ENCODE measurements around the gene CCDC57. TPM values are rescaled to one million over a fixed set of nuclear protein-coding genes. Genes with fewer than 3 reads are reported as not detected.

Gene CCDC57
- total RNA-seq, 1 experiment from 2014 or later, result 140 TPM

- CTCF ChIA-PET, result no interaction called here
- H3K9me3 ChIP-seq (ENCODE audit: insufficient read depth, low read depth), result no peaks in the 10 kb centered on the region
- H3K4me2 ChIP-seq, result no peak overlapping the region
- H4K20me1 ChIP-seq (ENCODE audit: insufficient read depth), result peaks cover 14% of the 10 kb centered on the region
- POLR2A ChIA-PET (ENCODE audit: unreplicated experiment), result no interaction called here
- peaks cover 6% of the 10 kb centered on the region; the same call in 1 of the 2 replicates for H3F3A ChIP-seq (ENCODE audit: insufficient read depth, low read depth)
- H3K27ac ChIP-seq, result no peak overlapping the region
- no peaks in the 10 kb centered on the region for H3K27me3 ChIP-seq (ENCODE audit: insufficient read depth, low read depth)
- H2AFZ ChIP-seq, result no peak overlapping the region
- intact Hi-C loops (cut with micrococcal nuclease; ENCODE audit: unreplicated experiment), result no loop called here
- no peaks in the 10 kb centered on the region for H3K79me2 ChIP-seq (ENCODE audit: low read depth)
- BruUV-seq (replicated peaks), result no TSS peak
- H3K9me2 ChIP-seq (ENCODE audit: insufficient read depth), result no peaks in the 10 kb centered on the region
- H3K4me1 ChIP-seq (replicated peaks; ENCODE audit: insufficient read depth), result no peaks in the 10 kb centered on the region
- H3K4me3 ChIP-seq, result no peak overlapping the region
- H3K36me3 ChIP-seq (ENCODE audit: low read depth), result no peaks in the 10 kb centered on the region
- TF ChIP-seq EZH2 (IDR thresholded peaks at IDR 0.05; ENCODE audit: low read depth), result no peak
- no peak for TF ChIP-seq CTCF (conservative IDR thresholded peaks at IDR 0.05)
- no peak for DNase-seq
Measured at GRCh38 chr17:82083533-82084359, 128.9 kb downstream of the CCDC57 start.

- Histone ChIP-seq H3K9me3 (ENCODE audit: insufficient read depth, low read depth) (no peaks in the 10 kb centered on the region), H3F3A (ENCODE audit: insufficient read depth, low read depth) (peaks cover 6% of the 10 kb centered on the region; the same call in 1 of the 2 replicates), H2AFZ (no peak overlapping the region), H4K20me1 (ENCODE audit: insufficient read depth) (peaks cover 14% of the 10 kb centered on the region), H3K79me2 (ENCODE audit: low read depth) (no peaks in the 10 kb centered on the region), H3K27ac (no peak overlapping the region), H3K27me3 (ENCODE audit: insufficient read depth, low read depth) (no peaks in the 10 kb centered on the region), H3K4me3 (no peak overlapping the region), H3K4me1 (replicated peaks; ENCODE audit: insufficient read depth) (no peaks in the 10 kb centered on the region), H3K9me2 (ENCODE audit: insufficient read depth) (no peaks in the 10 kb centered on the region), H3K36me3 (ENCODE audit: low read depth) (no peaks in the 10 kb centered on the region), H3K4me2 (no peak overlapping the region)
- no peak for DNase-seq
- intact Hi-C loops (cut with micrococcal nuclease; ENCODE audit: unreplicated experiment), result no loop called here
- ChIA-PET POLR2A (ENCODE audit: unreplicated experiment) (no interaction called here), CTCF (no interaction called here)
- BruUV-seq (replicated peaks), result no TSS peak
- TF ChIP-seq EZH2 (IDR thresholded peaks at IDR 0.05; ENCODE audit: low read depth) (no peak), CTCF (conservative IDR thresholded peaks at IDR 0.05) (no peak)
Measured at GRCh38 chr17:82083009-82083408, 129.6 kb downstream of the CCDC57 start.

DNA sequence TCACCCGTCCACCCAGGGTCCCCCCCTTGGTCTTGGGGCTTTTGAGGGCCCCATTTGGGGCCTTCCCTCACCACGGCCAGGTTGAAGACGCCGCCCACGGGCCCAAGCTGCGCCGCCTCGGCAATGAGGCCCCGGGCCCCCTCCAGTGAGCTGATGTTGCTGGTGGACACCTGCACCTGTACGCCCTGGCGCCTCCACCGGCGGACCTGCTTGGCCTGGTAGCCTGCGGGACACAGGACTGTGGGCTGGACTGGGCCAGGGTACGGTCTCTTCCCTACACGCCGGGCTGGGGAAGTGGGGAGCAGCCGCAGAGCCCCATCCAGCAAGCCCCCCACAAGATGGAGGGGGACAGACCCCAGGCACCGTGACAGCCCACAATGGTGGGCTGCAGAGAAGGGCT, 130.2 kb downstream of the CCDC57 start:
- CTCF ChIA-PET, result no interaction called here
- TSS peak; percentile 6 for BruUV-seq (replicated peaks)
- no peaks in the 10 kb centered on the region for H3K36me3 ChIP-seq (ENCODE audit: low read depth)

More for the DNA sequence above, 130.2 kb downstream of the CCDC57 start:
- Histone ChIP-seq H3K27ac (no peak overlapping the region), H3K79me2 (ENCODE audit: low read depth) (no peaks in the 10 kb centered on the region), H3K9me3 (ENCODE audit: insufficient read depth, low read depth) (no peaks in the 10 kb centered on the region), H3K4me3 (no peak overlapping the region), H2AFZ (no peak overlapping the region), H3K9me2 (ENCODE audit: insufficient read depth) (no peaks in the 10 kb centered on the region), H3K4me2 (no peak overlapping the region), H4K20me1 (ENCODE audit: insufficient read depth) (peaks cover 14% of the 10 kb centered on the region), H3K4me1 (replicated peaks; ENCODE audit: insufficient read depth) (no peaks in the 10 kb centered on the region), H3K27me3 (ENCODE audit: insufficient read depth, low read depth) (no peaks in the 10 kb centered on the region), H3F3A (ENCODE audit: insufficient read depth, low read depth) (peaks cover 6% of the 10 kb centered on the region; the same call in 1 of the 2 replicates)
- no peak for TF ChIP-seq EZH2 (IDR thresholded peaks at IDR 0.05; ENCODE audit: low read depth)
- no peak for TF ChIP-seq CTCF (conservative IDR thresholded peaks at IDR 0.05)
- no peak for DNase-seq
- intact Hi-C loops (cut with micrococcal nuclease; ENCODE audit: unreplicated experiment), result no loop called here
- POLR2A ChIA-PET (ENCODE audit: unreplicated experiment), result no interaction called here

Measured in PC-9 (cell line).